A673 (cell line): ENCODE results near the gene EOLA1. TPM values are rescaled to one million over a fixed set of nuclear protein-coding genes. Genes with fewer than 3 reads are reported as not detected.

Source experiments
- BruUV-seq: library from RNA; stranded (reverse); fragments of 400-500 nt; replicated peaks from 2 replicates; lab custom pipeline; 2021; lab: Mats Ljungman, UMichigan
- CTCF ChIA-PET: fragments of 300-600 bp; sonication (Branson Sonifier 250); formaldehyde crosslinking; loops from one replicate; lab custom pipeline; 2022; ENCODE audit warnings: antibody characterized with exemption; lab: Charles Lee
- POLR2A ChIA-PET: fragments of 300-600 bp; sonication (Branson Sonifier 250); formaldehyde crosslinking; loops from one replicate; lab custom pipeline; 2022; ENCODE audit warnings: antibody characterized with exemption; ENCODE audit not compliant: low non-redundant PET; lab: Charles Lee
- DNase-seq: peaks from one replicate; pipeline ENCODE4 v3.0.0-alpha.2; 2015; ENCODE audit warnings: low spot score
- H3K27ac ChIP-seq: fragments of 200-600 bp; sonication (generic); 2 replicates; pipeline ENCODE4 v1.5.1; 2016; ENCODE audit warnings: mixed run types, low read depth, mild to moderate bottlenecking, mixed read lengths, antibody characterized with exemption, low read length; ENCODE audit not compliant: poor library complexity, severe bottlenecking
- H3K27me3 ChIP-seq: fragments of 200-600 bp; sonication (generic); replicated peaks from 2 replicates; pipeline ENCODE4 v1.6.1; 2017; ENCODE audit warnings: mixed run types, low read depth, mild to moderate bottlenecking, mixed read lengths, antibody characterized with exemption, low read length; ENCODE audit not compliant: insufficient read depth, poor library complexity
- H3K36me3 ChIP-seq: fragments of 200-600 bp; sonication (generic); 2 replicates; pipeline ENCODE4 v1.6.1; 2016; ENCODE audit warnings: mixed run types, mild to moderate bottlenecking, mixed read lengths, antibody characterized with exemption, low read length; ENCODE audit not compliant: insufficient read depth, poor library complexity, severe bottlenecking
- H3K4me1 ChIP-seq: fragments of 200-600 bp; sonication (generic); 2 replicates; pipeline ENCODE4 v1.6.1; 2017; ENCODE audit warnings: mixed run types, mild to moderate bottlenecking, mixed read lengths, antibody characterized with exemption, low read length; ENCODE audit not compliant: insufficient read depth, poor library complexity, severe bottlenecking
- H3K4me3 ChIP-seq: fragments of 200-600 bp; sonication (generic); 2 replicates; pipeline ENCODE4 v1.5.1; 2016; ENCODE audit warnings: low read depth, mixed run types, mild to moderate bottlenecking, mixed read lengths, low read length; ENCODE audit not compliant: poor library complexity, severe bottlenecking
- H3K9me3 ChIP-seq: fragments of 200-600 bp; sonication (generic); 2 replicates; pipeline ENCODE4 v1.6.1; 2016; ENCODE audit warnings: mixed run types, low read depth, mild to moderate bottlenecking, mixed read lengths, antibody characterized with exemption, low read length; ENCODE audit not compliant: poor library complexity, severe bottlenecking
- EZH2 ChIP-seq: fragments of 200-600 bp; sonication (generic); IDR thresholded peaks from 2 replicates; pipeline ENCODE4 v1.6.1; 2017; ENCODE audit warnings: borderline replicate concordance, low read depth, mild to moderate bottlenecking, mixed read lengths, antibody characterized with exemption, low read length; ENCODE audit not compliant: poor library complexity, severe bottlenecking
- intact Hi-C: fragments of 100-400 bp; cut with micrococcal nuclease; formaldehyde crosslinking; loops from one replicate; pipeline ENCODE4 v1.10.0; 2022; ENCODE audit not compliant: unreplicated experiment
- total RNA-seq: library from RNA; stranded (reverse); gene quantifications from 2 replicates; pipeline ENCODE4 v1.2.3, GENCODE V29; 2021
- TF ChIP-seq, protein P1 (sequence below): fragments of 300-800, 200-600 bp; sonication (generic); conservative IDR thresholded peaks from 2 replicates; pipeline ENCODE4 v1.5.1; 2017; ENCODE audit warnings: low read depth, mild to moderate bottlenecking, antibody characterized with exemption, low read length, moderate library complexity, mixed read lengths

EOLA1 gene
- total RNA-seq, 1 experiment from 2014 or later: 15.3 TPM

DNA sequence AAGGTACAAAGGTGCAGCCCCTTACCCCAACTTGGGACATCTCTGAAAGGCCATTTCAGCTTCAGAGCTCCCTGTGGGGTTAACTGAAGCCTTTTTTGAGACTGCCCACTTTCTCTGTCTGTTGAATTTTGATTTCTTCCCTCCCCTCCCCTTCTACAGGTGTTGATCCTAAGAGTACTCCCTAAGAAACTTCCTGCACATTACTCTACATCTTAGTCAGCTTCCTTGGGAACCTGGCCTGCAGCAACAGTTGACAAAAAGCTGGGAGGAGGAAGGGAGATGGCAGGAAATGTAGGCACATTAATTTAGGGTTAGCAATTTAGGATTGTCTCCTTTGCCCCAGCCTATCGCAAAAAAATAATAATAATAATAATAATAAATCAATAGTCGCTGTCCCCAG, 34.5 kb upstream of the EOLA1 start:
- CTCF ChIA-PET: no interaction called here

DNA sequence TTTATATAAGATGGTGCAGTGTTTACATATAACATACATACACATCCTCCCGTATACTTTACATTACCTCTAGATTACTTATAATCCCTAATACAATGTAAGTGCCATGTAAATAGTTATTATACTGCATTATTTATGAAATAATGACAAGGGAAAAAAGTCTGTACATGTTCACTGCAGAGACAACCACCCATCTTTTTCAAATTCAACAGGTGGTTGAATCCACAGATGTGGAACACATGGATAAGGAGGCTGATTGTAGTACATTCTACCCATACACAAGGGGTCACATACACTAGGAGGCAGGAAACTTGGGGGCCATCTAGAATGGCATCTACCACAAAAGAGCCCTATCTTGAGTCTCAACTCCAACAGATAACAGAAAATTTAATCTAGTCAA, 32.3 kb upstream of the EOLA1 start:
- H3K27me3 ChIP-seq: no peaks in the 10 kb centered on the region
- intact Hi-C loops: no loop called here
- no peak overlapping the region for H3K27ac ChIP-seq
- TF ChIP-seq, protein P1, sequence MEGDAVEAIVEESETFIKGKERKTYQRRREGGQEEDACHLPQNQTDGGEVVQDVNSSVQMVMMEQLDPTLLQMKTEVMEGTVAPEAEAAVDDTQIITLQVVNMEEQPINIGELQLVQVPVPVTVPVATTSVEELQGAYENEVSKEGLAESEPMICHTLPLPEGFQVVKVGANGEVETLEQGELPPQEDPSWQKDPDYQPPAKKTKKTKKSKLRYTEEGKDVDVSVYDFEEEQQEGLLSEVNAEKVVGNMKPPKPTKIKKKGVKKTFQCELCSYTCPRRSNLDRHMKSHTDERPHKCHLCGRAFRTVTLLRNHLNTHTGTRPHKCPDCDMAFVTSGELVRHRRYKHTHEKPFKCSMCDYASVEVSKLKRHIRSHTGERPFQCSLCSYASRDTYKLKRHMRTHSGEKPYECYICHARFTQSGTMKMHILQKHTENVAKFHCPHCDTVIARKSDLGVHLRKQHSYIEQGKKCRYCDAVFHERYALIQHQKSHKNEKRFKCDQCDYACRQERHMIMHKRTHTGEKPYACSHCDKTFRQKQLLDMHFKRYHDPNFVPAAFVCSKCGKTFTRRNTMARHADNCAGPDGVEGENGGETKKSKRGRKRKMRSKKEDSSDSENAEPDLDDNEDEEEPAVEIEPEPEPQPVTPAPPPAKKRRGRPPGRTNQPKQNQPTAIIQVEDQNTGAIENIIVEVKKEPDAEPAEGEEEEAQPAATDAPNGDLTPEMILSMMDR: no peak
- TF ChIP-seq EZH2: no peak
- no TSS peak for BruUV-seq
- ChIA-PET POLR2A (no interaction called here), CTCF (no interaction called here)
- H3K4me3 ChIP-seq: no peak overlapping the region
- no peaks in the 10 kb centered on the region for H3K4me1 ChIP-seq
- no peak for DNase-seq
- H3K36me3 ChIP-seq: no peaks in the 10 kb centered on the region
- H3K9me3 ChIP-seq: no peaks in the 10 kb centered on the region

More for the DNA sequence above, 34.5 kb upstream of the EOLA1 start:
- no peak overlapping the region for H3K4me3 ChIP-seq
- no TSS peak for BruUV-seq
- no peak for DNase-seq
- TF ChIP-seq EZH2: no peak
- TF ChIP-seq, protein P1: no peak
- peaks cover 2% of the 10 kb centered on the region for H3K36me3 ChIP-seq
- H3K4me1 ChIP-seq: no peaks in the 10 kb centered on the region
- H3K27me3 ChIP-seq: no peaks in the 10 kb centered on the region
- no peak overlapping the region for H3K27ac ChIP-seq
- POLR2A ChIA-PET: no interaction called here
- intact Hi-C loops: no loop called here
- H3K9me3 ChIP-seq: no peaks in the 10 kb centered on the region

DNA sequence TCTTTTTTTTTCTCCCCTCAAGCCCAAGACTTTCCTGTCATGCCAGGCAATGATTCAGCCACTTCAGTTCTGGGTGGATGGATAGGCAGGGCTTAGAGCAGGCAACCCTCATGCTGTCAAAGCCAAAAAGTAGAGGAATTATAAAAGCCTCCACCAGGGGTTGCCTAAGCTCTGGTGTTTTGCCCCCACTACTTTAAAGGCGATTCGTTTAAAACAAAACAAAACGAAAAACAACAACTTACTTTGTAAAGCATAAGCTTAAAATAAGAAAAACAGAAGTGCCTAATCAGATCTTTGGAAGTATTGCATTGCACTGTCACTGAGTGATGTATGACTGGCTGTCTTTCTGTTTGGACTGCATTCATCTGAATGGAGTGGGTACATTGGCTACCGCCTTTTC, 30.4 kb upstream of the EOLA1 start:
- CTCF ChIA-PET: no interaction called here
- Histone ChIP-seq H3K4me1 (no peaks in the 10 kb centered on the region), H3K27me3 (no peaks in the 10 kb centered on the region), H3K27ac (no peak overlapping the region), H3K36me3 (no peaks in the 10 kb centered on the region), H3K4me3 (no peak overlapping the region), H3K9me3 (no peaks in the 10 kb centered on the region)
- TF ChIP-seq EZH2: no peak
- TF ChIP-seq, protein P1: 0 out of 2 replicates have a peak, but pooled peaks have one; percentile 28
- peak; percentile 27 for DNase-seq
- intact Hi-C loops: no loop called here
- no TSS peak for BruUV-seq
- POLR2A ChIA-PET: no interaction called here
